GM23248 (cell line): ENCODE measurements around the gene CTNNA3. TPM values are rescaled to one million over a fixed set of nuclear protein-coding genes. Genes with fewer than 3 reads are reported as not detected.
A peak's percentile ranks its signal among the peaks of the same experiment; 100 is the strongest.

Experiments
- DNase-seq: peaks from one replicate; pipeline ENCODE4 v3.0.0-alpha.2; 2015
- H2AFZ ChIP-seq: fragments of 200-600 bp; sonication (generic); 2 replicates; pipeline ENCODE4 v1.6.1; 2016; ENCODE audit warnings: antibody characterized with exemption
- H3F3A ChIP-seq: fragments of 200-600 bp; sonication (generic); 2 replicates; pipeline ENCODE4 v1.6.1; 2016; ENCODE audit warnings: mild to moderate bottlenecking, antibody characterized with exemption, mixed run types; ENCODE audit not compliant: insufficient read depth
- H3K27ac ChIP-seq: fragments of 200-600 bp; sonication (generic); 2 replicates; pipeline ENCODE4 v1.5.1; 2016; ENCODE audit warnings: mild to moderate bottlenecking
- H3K27me3 ChIP-seq: fragments of 200-600 bp; sonication (generic); replicated peaks from 2 replicates; pipeline ENCODE4 v1.6.1; 2016; ENCODE audit warnings: mild to moderate bottlenecking; ENCODE audit not compliant: insufficient read depth
- H3K36me3 ChIP-seq: fragments of 200-600 bp; sonication (generic); 2 replicates; pipeline ENCODE4 v1.6.1; 2016; ENCODE audit warnings: low read depth, mild to moderate bottlenecking
- H3K4me1 ChIP-seq: fragments of 200-600 bp; sonication (generic); 2 replicates; pipeline ENCODE4 v1.6.1; 2016; ENCODE audit warnings: mild to moderate bottlenecking; ENCODE audit not compliant: insufficient read depth
- H3K4me2 ChIP-seq: fragments of 200-600 bp; sonication (generic); one replicate; pipeline ENCODE4 v1.6.1; 2016; ENCODE audit warnings: mild to moderate bottlenecking; ENCODE audit not compliant: unreplicated experiment
- H3K4me3 ChIP-seq: fragments of 200-600 bp; sonication (generic); 2 replicates; pipeline ENCODE4 v1.5.1; 2016; ENCODE audit warnings: mild to moderate bottlenecking
- H3K79me2 ChIP-seq: fragments of 200-600 bp; sonication (generic); 2 replicates; pipeline ENCODE4 v1.6.1; 2016; ENCODE audit warnings: mild to moderate bottlenecking; ENCODE audit not compliant: insufficient read depth
- H3K9ac ChIP-seq: fragments of 200-600 bp; sonication (generic); 2 replicates; pipeline ENCODE4 v1.6.1; 2016; ENCODE audit warnings: mild to moderate bottlenecking
- H3K9me2 ChIP-seq: fragments of 200-600 bp; sonication (generic); 2 replicates; pipeline ENCODE4 v1.6.1; 2016; ENCODE audit warnings: mixed run types, mild to moderate bottlenecking, moderate library complexity; ENCODE audit not compliant: insufficient read depth
- H3K9me3 ChIP-seq: fragments of 200-600 bp; sonication (generic); one replicate; pipeline ENCODE4 v1.6.1; 2017; ENCODE audit warnings: low read depth
- H4K20me1 ChIP-seq: fragments of 200-600 bp; sonication (generic); 2 replicates; pipeline ENCODE4 v1.6.0; 2016; ENCODE audit not compliant: insufficient read depth
- EZH2 ChIP-seq: fragments of 200-600 bp; sonication (generic); IDR thresholded peaks from 2 replicates; pipeline ENCODE4 v1.6.1; 2018; ENCODE audit warnings: antibody characterized with exemption, mild to moderate bottlenecking; ENCODE audit not compliant: insufficient read depth, poor library complexity, severe bottlenecking
- EZH2phosphoT487 ChIP-seq: fragments of 200-600 bp; sonication (generic); IDR thresholded peaks from 2 replicates; pipeline ENCODE4 v1.6.1; 2018; ENCODE audit warnings: antibody characterized with exemption, moderate library complexity, mild to moderate bottlenecking, low read depth; ENCODE audit not compliant: insufficient read depth
- WGBS, 2 experiments: methylation state at CpG; one replicate each; pipeline ENCODE4 v1.1.6; 2015 to 2017; ENCODE audit warnings: low lambda C conversion rate in 2 of 2, low coverage in 1 of 2; ENCODE audit errors: missing lambda C conversion rate in 2 of 2; 5-methylcytosine and 5-hydroxymethylcytosine counted together
- in situ Hi-C: fragments of 300-500 bp; cut with MboI; formaldehyde crosslinking; loops from 2 replicates; pipeline ENCODE4 v1.15.0; 2020
- polyA plus RNA-seq: library from polyadenylated mRNA; unstranded; fragments of >200 nt; fragmentation: Nextera tagmentation; extraction: Ambion mirVana; gene quantifications from 2 replicates; pipeline ENCODE4 v1.2.1, GENCODE V29; 2016
- total RNA-seq: library from RNA; depleted of rRNA; stranded (reverse); fragments of >200 nt; shearing (Covaris generic); gene quantifications from 2 replicates; pipeline ENCODE4 v1.2.3, GENCODE V29; 2014

CTNNA3 gene
- total and polyA plus RNA-seq, 2 experiments from 2014 or later = not detected

GRCh38 chr10:66927251-66927935 is 768.6 kb downstream of the CTNNA3 start:
- H3K9me3 ChIP-seq = no peaks in the 10 kb centered on the region
- no peak overlapping the region for H3K9ac ChIP-seq
- H3K27ac ChIP-seq = no peak overlapping the region
- H2AFZ ChIP-seq = no peak overlapping the region; the same call in 1 of the 2 replicates
- H3K4me1 ChIP-seq = no peaks in the 10 kb centered on the region
- no peaks in the 10 kb centered on the region for H3K9me2 ChIP-seq
- in situ Hi-C loops = no loop called here
- no peak for DNase-seq
- TF ChIP-seq EZH2 = no peak
- no peaks in the 10 kb centered on the region for H3K36me3 ChIP-seq
- no peaks in the 10 kb centered on the region for H4K20me1 ChIP-seq
- H3F3A ChIP-seq = no peaks in the 10 kb centered on the region
- no peaks in the 10 kb centered on the region for H3K79me2 ChIP-seq
- peaks cover 31% of the 10 kb centered on the region for H3K27me3 ChIP-seq
- H3K4me2 ChIP-seq = no peak overlapping the region
- WGBS, 2 experiments = 52 to 58% methylated on average over 11 of the region's 11 CpGs
- no peak overlapping the region for H3K4me3 ChIP-seq

DNA sequence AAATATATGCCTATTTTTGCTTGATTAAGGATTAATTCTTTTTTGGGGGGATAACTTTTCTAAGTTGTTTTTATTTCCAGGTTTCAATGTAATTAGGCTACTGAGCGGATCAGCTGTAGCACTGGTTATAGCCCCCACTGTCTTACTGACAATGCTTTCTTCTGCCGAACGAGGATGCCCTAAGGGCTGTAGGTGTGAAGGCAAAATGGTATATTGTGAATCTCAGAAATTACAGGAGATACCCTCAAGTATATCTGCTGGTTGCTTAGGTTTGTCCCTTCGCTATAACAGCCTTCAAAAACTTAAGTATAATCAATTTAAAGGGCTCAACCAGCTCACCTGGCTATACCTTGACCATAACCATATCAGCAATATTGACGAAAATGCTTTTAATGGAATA is 769.2 kb downstream of the CTNNA3 start:
- H4K20me1 ChIP-seq = no peaks in the 10 kb centered on the region
- H3K4me1 ChIP-seq = no peaks in the 10 kb centered on the region
- H3K4me3 ChIP-seq = no peak overlapping the region
- no peak overlapping the region for H2AFZ ChIP-seq
- H3F3A ChIP-seq = no peaks in the 10 kb centered on the region
- H3K9ac ChIP-seq = no peak overlapping the region
- peaks cover 31% of the 10 kb centered on the region for H3K27me3 ChIP-seq
- TF ChIP-seq EZH2phosphoT487 (no peak), EZH2 (no peak)
- no peaks in the 10 kb centered on the region for H3K36me3 ChIP-seq
- no peaks in the 10 kb centered on the region for H3K79me2 ChIP-seq
- WGBS, 2 experiments = 46 to 47% methylated on average over 5 of the region's 5 CpGs
- in situ Hi-C loops = no loop called here
- H3K9me3 ChIP-seq = no peaks in the 10 kb centered on the region
- no peaks in the 10 kb centered on the region for H3K9me2 ChIP-seq
- DNase-seq = no peak
- H3K4me2 ChIP-seq = no peak overlapping the region
- no peak overlapping the region for H3K27ac ChIP-seq

- peak; percentile 71 for DNase-seq
- Histone ChIP-seq H3K9me2 (no peaks in the 10 kb centered on the region), H3K4me3 (0 out of 2 replicates have a peak within 1 kb of the TSS, but pooled peaks have one; percentile 30), H3K9ac (no peak within 1 kb of the TSS), H3K79me2 (no peaks in the 10 kb centered on the region), H4K20me1 (no peaks in the 10 kb centered on the region), H3K4me2 (peak within 1 kb of the TSS; percentile 65), H3K27me3 (peaks cover 31% of the 10 kb centered on the region), H3K36me3 (no peaks in the 10 kb centered on the region), H3F3A (no peaks in the 10 kb centered on the region), H3K27ac (no peak within 1 kb of the TSS), H3K9me3 (no peaks in the 10 kb centered on the region), H3K4me1 (no peaks in the 10 kb centered on the region), H2AFZ (0 out of 2 replicates have a peak within 1 kb of the TSS, but pooled peaks have one; percentile 35)
- 11% methylated on average over 14 to 16 of the region's 16 CpGs for WGBS, 2 experiments
- in situ Hi-C loops = no loop called here
- TF ChIP-seq EZH2 (no peak), EZH2phosphoT487 (no peak)
Observed at GRCh38 chr10:66925896-66926715, 769.9 kb downstream of the CTNNA3 start, which contains the start of gene LRRTM3. Gene LRRTM3 (plus strand): TSS chr10:66926036.

DNA sequence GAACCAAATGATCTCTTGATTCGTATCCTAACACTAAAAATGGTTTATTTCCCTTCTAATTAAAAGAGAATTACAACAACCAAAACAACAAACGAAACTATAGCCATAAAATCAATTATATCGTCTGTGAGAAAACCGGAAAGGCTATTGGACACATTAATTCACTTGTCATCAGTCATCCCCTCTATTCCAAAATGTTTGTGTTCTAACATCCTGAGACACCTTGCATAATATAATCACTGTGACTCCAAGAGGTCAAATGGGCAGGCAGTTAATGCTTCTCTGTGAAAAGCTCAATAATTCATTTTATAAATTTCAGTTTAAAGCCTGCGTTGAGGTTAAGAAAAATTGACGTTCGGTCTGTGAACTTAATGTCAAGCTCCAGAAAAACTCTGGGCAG is 770.6 kb downstream of the CTNNA3 start:
- no peak overlapping the region for H3K9ac ChIP-seq
- H3K9me2 ChIP-seq = no peaks in the 10 kb centered on the region
- no peaks in the 10 kb centered on the region for H3K9me3 ChIP-seq
- H3K27me3 ChIP-seq = peaks cover 31% of the 10 kb centered on the region
- H3K4me1 ChIP-seq = no peaks in the 10 kb centered on the region
- no peak for DNase-seq
- H3F3A ChIP-seq = no peaks in the 10 kb centered on the region
- H4K20me1 ChIP-seq = no peaks in the 10 kb centered on the region
- no peak overlapping the region for H3K27ac ChIP-seq
- no peak overlapping the region for H3K4me2 ChIP-seq
- no peaks in the 10 kb centered on the region for H3K36me3 ChIP-seq
- no peak overlapping the region for H2AFZ ChIP-seq
- H3K79me2 ChIP-seq = no peaks in the 10 kb centered on the region
- WGBS, 2 experiments = 13 to 14% methylated on average over 7 of the region's 7 CpGs
- no peak for TF ChIP-seq EZH2
- TF ChIP-seq EZH2phosphoT487 = no peak
- no peak overlapping the region for H3K4me3 ChIP-seq
- in situ Hi-C loops = no loop called here
